Measurements from ENCODE around the gene SVOP. TPM values are rescaled to one million over a fixed set of nuclear protein-coding genes. Genes with fewer than 3 reads are reported as not detected.
A peak's percentile ranks its signal among the peaks of the same experiment; 100 is the strongest.

The SVOP gene
- total and polyA plus RNA-seq, 4 donors = 0.10 TPM; not detected in 3

- Histone ChIP-seq H3K4me1 (ENCODE audit: control insufficient read depth in 4 of 4, insufficient read depth in 4 of 4, low read length in 3 of 4) (peaks cover 0 to 3% (median 0%) of the 10 kb centered on the region in 4 donors), H3K4me3 (ENCODE audit: low read depth in 1 of 3, low read length in 3 of 3) (no peak overlapping the region), H3K36me3 (ENCODE audit: control insufficient read depth in 4 of 4, insufficient read depth in 3 of 4, low read depth in 1 of 4, low read length in 3 of 4) (no peaks in the 10 kb centered on the region), H3K9me3 (ENCODE audit: control insufficient read depth in 4 of 4, low read length in 3 of 4) (no peaks in the 10 kb centered on the region), H3K9ac (ENCODE audit: low read depth in 1 of 2, low read length in 2 of 2) (no peak overlapping the region), H3K27me3 (ENCODE audit: control insufficient read depth in 4 of 4, insufficient read depth in 4 of 4, low read length in 3 of 4) (no peaks in the 10 kb centered on the region), H3K27ac (ENCODE audit: low read depth in 1 of 2, low read length in 2 of 2) (no peak overlapping the region)
- DNase-seq (ENCODE audit: low spot score) = no peak
- WGBS = 94% methylated on average over 15 of the region's 15 CpGs
- no peak for TF ChIP-seq TAF1 (conservative IDR thresholded peaks at IDR 0.05)
- no peak for TF ChIP-seq GABPA (IDR thresholded peaks at IDR 0.05 in 1 of 2, conservative IDR thresholded peaks at IDR 0.05 in 1 of 2)
- TF ChIP-seq EGR1 (IDR thresholded peaks at IDR 0.05; ENCODE audit: low read depth in 2 of 2) = no peak
- TF ChIP-seq FOXA2 (IDR thresholded peaks at IDR 0.05) = no peak
- TF ChIP-seq RAD21 (IDR thresholded peaks at IDR 0.05) = no peak
- TF ChIP-seq JUND (IDR thresholded peaks at IDR 0.05) = no peak
- TF ChIP-seq NR2F2 (IDR thresholded peaks at IDR 0.05) = no peak
- no peak for TF ChIP-seq ATF3 (IDR thresholded peaks at IDR 0.05)
- no peak for TF ChIP-seq REST (IDR thresholded peaks at IDR 0.05)
- TF ChIP-seq SP1 (IDR thresholded peaks at IDR 0.05) = no peak
- TF ChIP-seq HNF4A (conservative IDR thresholded peaks at IDR 0.05) = no peak
These were observed 105.2 kb downstream of the SVOP start for GRCh38 chr12:108915632-108916133.

GRCh38 chr12:108914121-108914531 lies 106.7 kb downstream of the SVOP start:
- TF ChIP-seq HNF4G (IDR thresholded peaks at IDR 0.05) = no peak
- no peak for TF ChIP-seq RAD21 (IDR thresholded peaks at IDR 0.05)
- no peak for TF ChIP-seq REST (IDR thresholded peaks at IDR 0.05)
- no peak for TF ChIP-seq SP1 (IDR thresholded peaks at IDR 0.05)
- TF ChIP-seq ZBTB33 (IDR thresholded peaks at IDR 0.05) = no peak
- TF ChIP-seq FOXA1 (IDR thresholded peaks at IDR 0.05) = no peak
- TF ChIP-seq, protein P1, sequence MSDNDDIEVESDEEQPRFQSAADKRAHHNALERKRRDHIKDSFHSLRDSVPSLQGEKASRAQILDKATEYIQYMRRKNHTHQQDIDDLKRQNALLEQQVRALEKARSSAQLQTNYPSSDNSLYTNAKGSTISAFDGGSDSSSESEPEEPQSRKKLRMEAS (IDR thresholded peaks at IDR 0.05) = no peak
- TF ChIP-seq, protein P2, sequence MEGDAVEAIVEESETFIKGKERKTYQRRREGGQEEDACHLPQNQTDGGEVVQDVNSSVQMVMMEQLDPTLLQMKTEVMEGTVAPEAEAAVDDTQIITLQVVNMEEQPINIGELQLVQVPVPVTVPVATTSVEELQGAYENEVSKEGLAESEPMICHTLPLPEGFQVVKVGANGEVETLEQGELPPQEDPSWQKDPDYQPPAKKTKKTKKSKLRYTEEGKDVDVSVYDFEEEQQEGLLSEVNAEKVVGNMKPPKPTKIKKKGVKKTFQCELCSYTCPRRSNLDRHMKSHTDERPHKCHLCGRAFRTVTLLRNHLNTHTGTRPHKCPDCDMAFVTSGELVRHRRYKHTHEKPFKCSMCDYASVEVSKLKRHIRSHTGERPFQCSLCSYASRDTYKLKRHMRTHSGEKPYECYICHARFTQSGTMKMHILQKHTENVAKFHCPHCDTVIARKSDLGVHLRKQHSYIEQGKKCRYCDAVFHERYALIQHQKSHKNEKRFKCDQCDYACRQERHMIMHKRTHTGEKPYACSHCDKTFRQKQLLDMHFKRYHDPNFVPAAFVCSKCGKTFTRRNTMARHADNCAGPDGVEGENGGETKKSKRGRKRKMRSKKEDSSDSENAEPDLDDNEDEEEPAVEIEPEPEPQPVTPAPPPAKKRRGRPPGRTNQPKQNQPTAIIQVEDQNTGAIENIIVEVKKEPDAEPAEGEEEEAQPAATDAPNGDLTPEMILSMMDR (IDR thresholded peaks at IDR 0.05; ENCODE audit: low read depth, low read length, missing input control) = no peak
- no peak for TF ChIP-seq EGR1 (IDR thresholded peaks at IDR 0.05; ENCODE audit: low read depth in 2 of 2)
- no peak for TF ChIP-seq JUND (IDR thresholded peaks at IDR 0.05)
- WGBS = 54% methylated on average over 4 of the region's 4 CpGs
- peaks cover 0 to 3% (median 0%) of the 10 kb centered on the region in 4 donors for H3K4me1 ChIP-seq (ENCODE audit: control insufficient read depth in 4 of 4, insufficient read depth in 4 of 4, low read length in 3 of 4)
- no peak overlapping the region for H3K9ac ChIP-seq (ENCODE audit: low read depth in 1 of 2, low read length in 2 of 2)
- DNase-seq (ENCODE audit: low spot score) = no peak
- H3K4me3 ChIP-seq (ENCODE audit: low read depth in 1 of 3, low read length in 3 of 3) = no peak overlapping the region
- H3K36me3 ChIP-seq (ENCODE audit: control insufficient read depth in 4 of 4, insufficient read depth in 3 of 4, low read depth in 1 of 4, low read length in 3 of 4) = no peaks in the 10 kb centered on the region
- H3K9me3 ChIP-seq (ENCODE audit: control insufficient read depth in 4 of 4, low read length in 3 of 4) = no peaks in the 10 kb centered on the region
- peak overlapping the region in 1 of 2 donors; percentile 12 for H3K27ac ChIP-seq (ENCODE audit: low read depth in 1 of 2, low read length in 2 of 2)
- no peaks in the 10 kb centered on the region for H3K27me3 ChIP-seq (ENCODE audit: control insufficient read depth in 4 of 4, insufficient read depth in 4 of 4, low read length in 3 of 4)
